OCI-LY7 (cell line): Measurements from ENCODE around the gene PGAP6. TPM values are rescaled to one million over a fixed set of nuclear protein-coding genes. Genes with fewer than 3 reads are reported as not detected.

ENCODE experiments used
- BruUV-seq: library from RNA; stranded (reverse); fragments of 400-500 nt; replicated peaks from 2 replicates; lab custom pipeline; 2021; lab: Mats Ljungman, UMichigan
- CTCF ChIA-PET: fragments of 300-600 bp; sonication (Branson Sonifier 250); formaldehyde crosslinking; loops from one replicate; lab custom pipeline; 2022; ENCODE audit warnings: antibody characterized with exemption; ENCODE audit not compliant: unreplicated experiment; lab: Charles Lee
- POLR2A ChIA-PET: fragments of 300-600 bp; sonication (Branson Sonifier 250); formaldehyde crosslinking; loops from one replicate; lab custom pipeline; 2022; ENCODE audit warnings: antibody characterized with exemption; lab: Charles Lee
- DNase-seq: peaks from one replicate; pipeline ENCODE4 v3.0.0-alpha.2; 2015; ENCODE audit warnings: low spot score
- H2AFZ ChIP-seq: fragments of 200-600 bp; sonication (generic), shearing (Covaris generic); 2 replicates; pipeline ENCODE4 v1.6.1; 2014; ENCODE audit warnings: mild to moderate bottlenecking, antibody characterized with exemption, low read length, moderate library complexity
- H3K27ac ChIP-seq: fragments of 200-600 bp; sonication (generic); 2 replicates; pipeline ENCODE4 v1.5.1; 2014; ENCODE audit warnings: mixed run types, low read depth, mild to moderate bottlenecking, moderate library complexity, low read length, inconsistent platforms; ENCODE audit not compliant: poor library complexity, severe bottlenecking
- H3K36me3 ChIP-seq: fragments of 200-600 bp; sonication (generic); 2 replicates; pipeline ENCODE4 v1.6.1; 2014; ENCODE audit warnings: mild to moderate bottlenecking, antibody characterized with exemption, low read length, moderate library complexity, mixed read lengths; ENCODE audit not compliant: insufficient read depth
- H3K4me1 ChIP-seq: fragments of 200-600 bp; sonication (generic); 2 replicates; pipeline ENCODE4 v1.5.1; 2014; ENCODE audit warnings: mild to moderate bottlenecking, low read length; ENCODE audit not compliant: insufficient read depth, poor library complexity, severe bottlenecking
- H3K4me2 ChIP-seq: fragments of 200-600 bp; sonication (generic); 2 replicates; pipeline ENCODE4 v1.6.1; 2014; ENCODE audit warnings: mild to moderate bottlenecking, low read length
- H3K4me3 ChIP-seq: fragments of 200-600 bp; sonication (generic); 2 replicates; pipeline ENCODE4 v1.5.1; 2014; ENCODE audit warnings: mild to moderate bottlenecking, low read depth, low read length; ENCODE audit not compliant: poor library complexity, severe bottlenecking
- H3K79me2 ChIP-seq: fragments of 200-600 bp; sonication (generic); 2 replicates; pipeline ENCODE4 v1.6.1; 2016; ENCODE audit warnings: low read depth, mild to moderate bottlenecking, low read length, moderate library complexity, mixed read lengths; ENCODE audit not compliant: insufficient read depth
- H3K9me2 ChIP-seq: fragments of 200-600 bp; sonication (generic); 2 replicates; pipeline ENCODE4 v1.6.1; 2016; ENCODE audit warnings: mild to moderate bottlenecking, low read length, mixed read lengths; ENCODE audit not compliant: insufficient read depth
- H3K9me3 ChIP-seq: fragments of 200-600 bp; sonication (generic); 2 replicates; pipeline ENCODE4 v1.6.1; 2014; ENCODE audit warnings: mild to moderate bottlenecking, mixed run types, low read length, mixed read lengths
- H4K20me1 ChIP-seq: fragments of 200-600 bp; sonication (generic); 2 replicates; pipeline ENCODE4 v1.6.1; 2014; ENCODE audit warnings: mild to moderate bottlenecking, antibody characterized with exemption, low read length, moderate library complexity, mixed read lengths; ENCODE audit not compliant: insufficient read depth
- EZH2phosphoT487 ChIP-seq: fragments of 200-600 bp; sonication (generic); IDR thresholded peaks from 2 replicates; pipeline ENCODE4 v1.6.1; 2018; ENCODE audit warnings: low read depth, borderline replicate concordance, mild to moderate bottlenecking, mixed run types, antibody characterized with exemption, low read length, moderate library complexity, mixed read lengths
- intact Hi-C: fragments of 100-400 bp; cut with micrococcal nuclease; formaldehyde crosslinking; loops from one replicate; pipeline ENCODE4 v1.10.0; 2022; ENCODE audit not compliant: unreplicated experiment
- total RNA-seq, 2 experiments: library from RNA; depleted of rRNA in 1 of 2; stranded (reverse); fragments of >200 nt in 1 of 2; shearing (Covaris generic) in 1 of 2; gene quantifications; 2 replicates each; pipeline ENCODE4 v1.2.3, GENCODE V29; 2014 to 2022
- TF ChIP-seq, protein P1 (sequence below): fragments of 200-600 bp; sonication (generic); conservative IDR thresholded peaks from 2 replicates; pipeline ENCODE4 v1.5.1; 2014; ENCODE audit warnings: mild to moderate bottlenecking, antibody characterized with exemption, low read length, moderate library complexity, mixed read lengths

PGAP6 gene
- total RNA-seq, 2 experiments from 2014 or later, result 41.2 to 50.6 TPM

DNA sequence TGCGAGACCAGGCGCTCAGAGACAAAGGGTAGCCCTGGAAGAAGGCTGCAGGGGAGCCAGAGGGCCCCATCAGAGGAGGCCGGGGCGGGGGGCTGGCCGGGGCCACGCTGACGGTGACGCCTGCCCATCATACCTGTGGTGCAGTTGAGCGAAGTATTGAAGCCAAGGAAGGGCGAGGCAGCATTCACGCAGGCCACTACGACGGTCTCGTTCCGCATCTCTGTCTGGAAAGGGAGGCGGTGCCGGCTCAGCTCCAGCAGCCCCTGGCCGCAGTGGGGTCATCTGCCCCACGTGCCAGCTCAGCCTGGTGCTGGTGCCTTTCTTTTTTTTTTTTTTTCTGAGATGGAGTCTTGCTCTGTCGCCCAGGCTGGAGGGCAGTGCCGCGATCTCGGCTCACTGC, 6.6 kb downstream of the PGAP6 start:
- Histone ChIP-seq H2AFZ (no peak overlapping the region), H3K9me2 (no peaks in the 10 kb centered on the region), H3K4me1 (peaks cover 9% of the 10 kb centered on the region), H3K27ac (no peak overlapping the region), H3K4me3 (no peak overlapping the region), H3K4me2 (no peak overlapping the region), H3K79me2 (no peaks in the 10 kb centered on the region), H4K20me1 (no peaks in the 10 kb centered on the region), H3K9me3 (no peaks in the 10 kb centered on the region), H3K36me3 (peaks cover 42% of the 10 kb centered on the region; the same call in 1 of the 2 replicates)
- intact Hi-C loops, result no loop called here
- ChIA-PET CTCF (no interaction called here), POLR2A (no interaction called here)
- no peak for DNase-seq
- BruUV-seq, result no TSS peak
- TF ChIP-seq, protein P1, sequence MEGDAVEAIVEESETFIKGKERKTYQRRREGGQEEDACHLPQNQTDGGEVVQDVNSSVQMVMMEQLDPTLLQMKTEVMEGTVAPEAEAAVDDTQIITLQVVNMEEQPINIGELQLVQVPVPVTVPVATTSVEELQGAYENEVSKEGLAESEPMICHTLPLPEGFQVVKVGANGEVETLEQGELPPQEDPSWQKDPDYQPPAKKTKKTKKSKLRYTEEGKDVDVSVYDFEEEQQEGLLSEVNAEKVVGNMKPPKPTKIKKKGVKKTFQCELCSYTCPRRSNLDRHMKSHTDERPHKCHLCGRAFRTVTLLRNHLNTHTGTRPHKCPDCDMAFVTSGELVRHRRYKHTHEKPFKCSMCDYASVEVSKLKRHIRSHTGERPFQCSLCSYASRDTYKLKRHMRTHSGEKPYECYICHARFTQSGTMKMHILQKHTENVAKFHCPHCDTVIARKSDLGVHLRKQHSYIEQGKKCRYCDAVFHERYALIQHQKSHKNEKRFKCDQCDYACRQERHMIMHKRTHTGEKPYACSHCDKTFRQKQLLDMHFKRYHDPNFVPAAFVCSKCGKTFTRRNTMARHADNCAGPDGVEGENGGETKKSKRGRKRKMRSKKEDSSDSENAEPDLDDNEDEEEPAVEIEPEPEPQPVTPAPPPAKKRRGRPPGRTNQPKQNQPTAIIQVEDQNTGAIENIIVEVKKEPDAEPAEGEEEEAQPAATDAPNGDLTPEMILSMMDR, result no peak
- TF ChIP-seq EZH2phosphoT487, result no peak

DNA sequence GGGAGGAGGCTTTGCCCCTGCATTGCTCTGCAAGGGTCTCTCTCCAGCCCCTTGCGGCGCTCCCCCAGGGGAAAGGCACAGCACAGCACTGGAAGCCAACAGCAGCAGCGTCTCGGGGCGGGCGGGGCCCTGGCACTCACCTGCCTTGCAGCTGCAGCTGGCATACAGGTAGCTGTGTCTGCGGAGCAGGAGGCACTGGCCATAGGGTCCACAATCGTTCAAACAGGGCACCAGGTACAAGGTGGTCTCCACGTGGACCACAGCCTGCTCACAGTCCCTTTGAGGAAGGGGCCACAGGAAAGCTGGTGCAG, 7.2 kb downstream of the PGAP6 start:
- TF ChIP-seq EZH2phosphoT487, result no peak
- TF ChIP-seq, protein P1, result no peak
- CTCF ChIA-PET, result no interaction called here
- no TSS peak for BruUV-seq
- Histone ChIP-seq H3K9me2 (no peaks in the 10 kb centered on the region), H3K9me3 (no peaks in the 10 kb centered on the region), H3K4me3 (no peak overlapping the region), H3K36me3 (peaks cover 42% of the 10 kb centered on the region; the same call in 1 of the 2 replicates), H3K27ac (no peak overlapping the region), H4K20me1 (no peaks in the 10 kb centered on the region), H2AFZ (no peak overlapping the region), H3K4me1 (peaks cover 12% of the 10 kb centered on the region), H3K4me2 (no peak overlapping the region), H3K79me2 (no peaks in the 10 kb centered on the region)
- POLR2A ChIA-PET, result no interaction called here
- intact Hi-C loops, result no loop called here
- no peak for DNase-seq

DNA sequence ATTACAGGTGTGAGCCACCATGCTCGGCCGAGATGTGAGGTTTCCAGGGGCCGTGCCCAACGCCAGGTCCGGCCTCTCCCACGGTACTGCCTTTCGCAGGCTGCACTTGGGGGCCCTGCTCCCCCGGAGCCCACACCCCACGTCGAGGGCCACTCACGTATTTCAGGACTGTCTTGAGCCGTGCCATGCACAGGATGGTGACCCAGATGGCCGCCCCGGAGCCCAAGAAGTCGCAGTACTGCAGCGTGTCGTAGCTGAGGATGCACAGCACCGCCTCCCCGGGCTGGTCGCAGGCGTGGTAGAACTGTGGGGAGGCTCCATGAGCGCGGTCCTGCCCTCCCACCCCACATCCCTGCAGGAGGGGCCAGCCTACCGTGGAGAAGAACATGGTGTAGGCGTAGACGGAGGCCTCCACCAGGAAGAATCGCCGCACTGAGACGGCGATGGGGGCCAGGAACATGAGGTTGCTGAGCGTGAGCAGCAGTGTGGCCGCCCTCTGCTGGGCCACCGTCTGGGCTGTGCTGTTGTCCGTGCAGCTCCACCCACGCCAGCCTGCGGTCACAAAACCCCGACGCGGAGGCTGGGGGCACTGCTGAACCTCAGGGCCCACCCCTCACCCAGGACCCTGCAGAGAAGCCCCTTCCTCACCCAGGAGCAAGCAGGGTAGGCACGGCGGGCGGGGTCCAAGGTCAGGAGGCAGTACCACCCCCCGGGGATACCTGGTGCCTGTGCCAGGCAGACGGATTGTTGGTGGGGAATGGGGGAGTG, 7.7 kb downstream of the PGAP6 start:
- TF ChIP-seq EZH2phosphoT487, result no peak
- TF ChIP-seq, protein P1, result no peak
- Histone ChIP-seq H2AFZ (no peak overlapping the region), H3K27ac (no peak overlapping the region), H3K36me3 (peaks cover 45% of the 10 kb centered on the region; the same call in 1 of the 2 replicates), H3K79me2 (no peaks in the 10 kb centered on the region), H4K20me1 (no peaks in the 10 kb centered on the region), H3K9me2 (no peaks in the 10 kb centered on the region), H3K4me2 (no peak overlapping the region), H3K9me3 (no peaks in the 10 kb centered on the region), H3K4me1 (peaks cover 12% of the 10 kb centered on the region), H3K4me3 (no peak overlapping the region)
- no peak for DNase-seq
- intact Hi-C loops, result no loop called here
- ChIA-PET CTCF (no interaction called here), POLR2A (no interaction called here)
- no TSS peak for BruUV-seq
